ENCODE results near the gene GLIPR2. TPM values are rescaled to one million over a fixed set of nuclear protein-coding genes. Genes with fewer than 3 reads are reported as not detected.

GLIPR2 gene
- total and polyA plus RNA-seq, 11 donors, result 4.7 to 33.0 (median 7.6) TPM

DNA sequence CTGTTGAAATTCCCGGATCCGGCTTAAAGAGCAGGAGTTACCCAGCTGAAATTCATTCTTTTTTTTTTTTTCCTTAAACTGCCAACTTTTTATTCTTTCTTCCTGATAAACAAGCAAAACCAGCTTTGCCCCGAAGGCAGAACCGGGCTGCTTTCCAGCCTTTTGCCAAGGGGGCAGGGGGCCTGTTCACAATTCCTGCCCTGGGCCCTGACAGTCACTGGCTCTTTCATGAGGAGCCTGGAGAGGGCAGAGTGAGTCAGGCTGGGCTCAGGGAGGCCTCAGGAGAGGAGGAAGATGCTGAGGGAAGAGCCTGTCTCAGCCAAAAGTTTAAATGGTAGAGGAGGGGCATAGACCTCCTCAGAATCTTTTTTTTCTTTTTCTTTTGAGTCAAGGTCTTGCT lies 4.8 kb downstream of the GLIPR2 start:
- DNase-seq (no peak), ATAC-seq (no peak)
- Histone ChIP-seq H3K36me3 (peaks cover 0 to 10% (median 0%) of the 10 kb centered on the region in 9 donors), H3K4me3 (peak overlapping the region in 1 of 12 donors; percentile 5), H3K27me3 (peaks cover 0 to 16% (median 0%) of the 10 kb centered on the region in 9 donors), H3K4me1 (peaks cover 0 to 94% (median 26%) of the 10 kb centered on the region in 12 donors), H3K9me3 (peaks cover 0 to 6% (median 0%) of the 10 kb centered on the region in 12 donors), H3K27ac (peak overlapping the region in 3 of 12 donors; percentile 3 to 96 (median 89))
- TF ChIP-seq CTCF (IDR thresholded peaks at IDR 0.05) (peak in 6 of 12 donors; percentile 10 to 27 (median 17)), POLR2A (IDR thresholded peaks at IDR 0.05) (no peak)
- intact Hi-C loops (cut with DNase I), result loop anchor here in 1 of 10 donors (2.0 kb wide), 1 partner anchor 44 kb away; no protein-coding TSS in a partner anchor
- WGBS, 4 donors, result 79 to 86% (median 81%) methylated on average over 4 of the region's 4 CpGs

- H3K27me3 ChIP-seq, result peaks cover 0 to 11% (median 0%) of the 10 kb centered on the region in 9 donors
- peak overlapping the region in 1 of 12 donors; percentile 5 for H3K4me3 ChIP-seq
- H3K4me1 ChIP-seq, result peaks cover 0 to 98% (median 24%) of the 10 kb centered on the region in 12 donors
- TF ChIP-seq POLR2A (IDR thresholded peaks at IDR 0.05) (no peak), CTCF (IDR thresholded peaks at IDR 0.05) (no peak)
- 93 to 96% (median 94%) methylated on average over 7 of the region's 7 CpGs for WGBS, 4 donors
- peaks cover 0 to 10% (median 0%) of the 10 kb centered on the region in 9 donors for H3K36me3 ChIP-seq
- peak overlapping the region in 2 of 12 donors; percentile 89 to 96 for H3K27ac ChIP-seq
- no peak for ATAC-seq
- peaks cover 0 to 6% (median 0%) of the 10 kb centered on the region in 12 donors for H3K9me3 ChIP-seq
- DNase-seq, result no peak
- intact Hi-C loops (cut with DNase I), result loop anchor here in 1 of 10 donors (2.0 kb wide), 1 partner anchor 43 kb away; no protein-coding TSS in a partner anchor
These were observed 5.2 kb downstream of the GLIPR2 start for GRCh38 chr9:36141761-36142160.

GRCh38 chr9:36142510-36143244 lies 6.1 kb downstream of the GLIPR2 start:
- DNase-seq, result no peak

More at GRCh38 chr9:36142510-36143244, 6.1 kb downstream of the GLIPR2 start:
- ATAC-seq, result peak in 3 of 4 donors; percentile 39 to 64 (median 44)
- Histone ChIP-seq H3K27me3 (peaks cover 0 to 2% (median 0%) of the 10 kb centered on the region in 9 donors), H3K9me3 (peaks cover 0 to 6% (median 0%) of the 10 kb centered on the region in 12 donors), H3K4me3 (peak overlapping the region in 7 of 12 donors; percentile 7 to 43 (median 32)), H3K4me1 (peaks cover 0 to 100% (median 17%) of the 10 kb centered on the region in 12 donors), H3K36me3 (peaks cover 0 to 15% (median 0%) of the 10 kb centered on the region in 9 donors), H3K27ac (peak overlapping the region; percentile 24 to 96 (median 68))
- 53 to 60% (median 54%) methylated on average over 12 of the region's 12 CpGs for WGBS, 4 donors
- TF ChIP-seq CTCF (IDR thresholded peaks at IDR 0.05), result no peak
- intact Hi-C loops (cut with DNase I), result no loop called here

All from heart left ventricle (tissue), 16 donors.